NT2/D1 (cell line): Measurements from ENCODE around the gene ARL4A.

ENCODE experiments used
- DNase-seq: peaks from one replicate; pipeline ENCODE4 v3.0.0-alpha.2; 2011; ENCODE audit warnings: low read depth, low spot score
- H3K27me3 ChIP-seq: 2 replicates; pipeline ENCODE4 v1.6.0; 2011; ENCODE audit warnings: mild to moderate bottlenecking; ENCODE audit not compliant: insufficient read length, insufficient read depth
- H3K36me3 ChIP-seq: 2 replicates; pipeline ENCODE4 v1.6.1; 2011; ENCODE audit warnings: mild to moderate bottlenecking, low read length, mixed read lengths; ENCODE audit not compliant: insufficient read depth, insufficient read length
- H3K4me1 ChIP-seq: 2 replicates; pipeline ENCODE4 v1.5.1; 2011; ENCODE audit not compliant: insufficient read depth, insufficient read length
- H3K4me3 ChIP-seq: 2 replicates; pipeline ENCODE4 v1.5.1; 2011; ENCODE audit warnings: low read depth; ENCODE audit not compliant: insufficient read length
- H3K9ac ChIP-seq: 2 replicates; pipeline ENCODE4 v1.6.0; 2011; ENCODE audit warnings: low read depth; ENCODE audit not compliant: insufficient read length
- H3K9me3 ChIP-seq: 2 replicates; pipeline ENCODE4 v1.5.1; 2011; ENCODE audit warnings: mild to moderate bottlenecking, low read length; ENCODE audit not compliant: insufficient read depth
- SUZ12 ChIP-seq: IDR thresholded peaks from 2 replicates; pipeline ENCODE4 v1.6.1; 2011; ENCODE audit not compliant: insufficient read length, insufficient read depth; ENCODE audit errors: extremely low read depth
- YY1 ChIP-seq: IDR thresholded peaks from 2 replicates; pipeline ENCODE4 v1.6.1; 2011; ENCODE audit not compliant: insufficient read length, insufficient read depth
- ZNF274 ChIP-seq: IDR thresholded peaks from 2 replicates; pipeline ENCODE4 v1.6.1; 2011; ENCODE audit warnings: mild to moderate bottlenecking, low read depth, low read length

Gene ARL4A

DNA sequence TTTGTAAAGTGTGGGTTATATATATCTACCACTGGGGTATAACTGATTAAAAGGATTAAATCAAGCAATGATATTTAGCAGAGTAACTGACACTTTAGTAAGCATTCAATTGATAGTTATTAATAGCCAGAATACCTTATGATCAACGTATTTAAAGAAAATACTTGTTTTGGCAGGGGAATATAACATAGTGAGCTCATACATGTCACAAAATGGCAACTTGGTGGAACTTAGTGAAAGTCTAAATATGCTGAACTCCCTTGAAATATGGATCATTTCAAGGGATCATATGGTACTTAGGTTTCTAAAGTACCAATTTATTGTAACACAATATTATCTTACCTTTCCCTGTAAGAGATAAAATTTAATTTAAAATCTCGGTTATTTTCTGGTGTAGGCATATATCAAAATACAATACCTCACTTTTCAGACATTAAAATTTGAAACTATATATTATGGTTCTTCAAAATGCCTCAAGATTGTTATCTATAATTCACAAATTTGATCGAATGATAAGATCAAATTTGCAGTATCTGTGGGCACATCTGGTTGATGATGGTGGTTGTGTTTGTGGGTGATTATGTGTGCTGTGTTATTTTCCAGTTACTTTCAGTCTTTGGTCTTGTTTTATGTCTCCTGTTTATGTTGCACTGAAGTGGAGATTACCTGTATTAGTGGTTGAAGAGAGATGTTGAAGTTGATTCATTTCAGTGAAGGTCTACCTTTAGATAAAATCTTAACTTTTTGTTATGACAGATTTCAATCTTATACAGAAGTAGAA, 5.2 kb downstream of the ARL4A start:
- Histone ChIP-seq H3K36me3 (peaks cover 6% of the 10 kb centered on the region), H3K4me3 (no peak overlapping the region), H3K4me1 (no peaks in the 10 kb centered on the region), H3K9ac (no peak overlapping the region), H3K27me3 (no peaks in the 10 kb centered on the region), H3K9me3 (no peaks in the 10 kb centered on the region)
- TF ChIP-seq SUZ12 (no peak), YY1 (no peak)
- DNase-seq = no peak

DNA sequence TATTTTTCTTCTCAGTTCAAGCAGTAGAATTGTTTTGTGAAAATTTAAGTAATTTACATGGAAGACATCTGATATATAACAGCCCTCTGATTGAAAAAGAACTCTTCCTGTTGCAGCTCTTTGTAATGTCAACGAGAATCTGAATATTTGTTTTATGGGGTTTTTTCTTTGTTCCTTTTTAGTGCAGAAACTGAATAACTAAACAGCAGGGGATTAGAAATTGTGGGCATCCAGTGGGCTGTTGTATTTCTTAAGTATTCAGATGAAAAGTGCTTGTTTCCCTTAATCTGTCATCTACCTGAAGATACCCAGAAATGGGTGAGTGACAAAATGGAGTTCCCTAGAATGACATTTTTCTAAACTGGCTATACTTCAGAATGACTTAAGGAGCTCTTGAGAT, 7.4 kb downstream of the ARL4A start:
- Histone ChIP-seq H3K27me3 (no peaks in the 10 kb centered on the region), H3K4me3 (no peak overlapping the region), H3K9me3 (no peaks in the 10 kb centered on the region), H3K4me1 (no peaks in the 10 kb centered on the region), H3K36me3 (peaks cover 6% of the 10 kb centered on the region), H3K9ac (no peak overlapping the region)
- TF ChIP-seq YY1 (no peak), ZNF274 (no peak), SUZ12 (no peak)
- DNase-seq = no peak

DNA sequence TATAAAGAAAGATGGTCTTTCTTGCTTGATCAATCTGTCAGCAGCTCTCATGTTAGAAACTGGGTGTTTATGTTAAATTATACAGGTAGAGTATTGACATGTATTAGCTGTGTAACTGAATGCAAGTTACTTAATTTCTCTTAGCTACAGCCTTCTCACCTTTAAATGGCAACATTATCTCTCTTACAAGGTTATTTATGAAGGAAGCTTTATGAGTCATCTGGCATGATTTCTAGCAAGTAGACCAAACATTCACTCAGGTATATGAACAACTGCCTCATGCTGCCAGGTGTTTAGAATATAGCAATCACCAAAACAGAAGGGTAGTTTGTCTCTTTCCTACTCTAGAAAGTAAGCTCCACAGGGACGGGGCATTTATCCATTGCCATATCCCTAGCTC, 8.5 kb downstream of the ARL4A start:
- no peaks in the 10 kb centered on the region for H3K4me1 ChIP-seq
- DNase-seq = no peak
- H3K27me3 ChIP-seq = no peaks in the 10 kb centered on the region
- peaks cover 3% of the 10 kb centered on the region for H3K36me3 ChIP-seq
- no peak for TF ChIP-seq SUZ12
- TF ChIP-seq ZNF274 = no peak
- TF ChIP-seq YY1 = no peak
- no peak overlapping the region for H3K4me3 ChIP-seq
- H3K9me3 ChIP-seq = 0 out of 2 replicates have a peak, but pooled peaks cover under 1% of the 10 kb centered on the region
- no peak overlapping the region for H3K9ac ChIP-seq

DNA sequence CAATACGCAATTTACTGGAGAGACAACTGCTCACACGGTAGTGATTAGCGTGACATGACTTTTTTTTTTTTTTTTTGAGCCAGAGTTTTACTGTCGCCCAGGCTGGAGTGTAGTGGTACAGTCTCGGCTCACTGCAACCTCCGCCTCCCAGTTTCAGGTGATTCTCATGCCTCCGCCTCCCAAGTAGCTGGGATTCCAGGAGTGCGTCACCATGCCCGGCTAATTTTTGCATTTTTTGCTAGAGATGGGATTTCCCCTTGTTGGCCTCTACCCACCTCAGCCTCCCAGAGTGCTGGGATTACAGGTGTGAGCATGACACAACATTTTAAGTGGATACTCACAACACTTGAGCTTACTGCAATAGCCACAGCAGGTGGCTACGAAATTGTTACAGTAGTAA, 11.9 kb downstream of the ARL4A start:
- TF ChIP-seq ZNF274 (no peak), SUZ12 (no peak), YY1 (no peak)
- Histone ChIP-seq H3K9me3 (peaks cover 17% of the 10 kb centered on the region), H3K36me3 (no peaks in the 10 kb centered on the region), H3K4me1 (no peaks in the 10 kb centered on the region), H3K4me3 (no peak overlapping the region), H3K27me3 (no peaks in the 10 kb centered on the region), H3K9ac (no peak overlapping the region)
- no peak for DNase-seq

DNA sequence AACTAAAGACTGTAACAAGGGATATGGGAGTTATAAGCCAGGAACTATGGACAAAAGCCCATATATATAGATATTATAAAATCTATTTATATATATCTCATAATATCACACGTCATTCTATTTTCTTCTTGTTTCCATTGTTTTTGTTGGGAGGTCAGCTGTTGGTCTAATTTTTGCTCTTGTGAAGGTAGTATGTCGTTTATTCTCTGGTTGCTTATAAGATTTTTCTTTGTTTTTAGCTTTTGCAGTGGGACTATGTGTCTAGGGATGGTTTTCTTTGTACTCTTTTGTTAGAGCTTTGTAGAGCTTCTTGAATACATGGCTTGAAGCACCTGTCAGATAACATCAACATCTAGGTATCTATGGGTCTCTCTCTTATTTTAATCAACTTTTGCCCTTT, 14.0 kb downstream of the ARL4A start:
- TF ChIP-seq SUZ12 = no peak
- no peak for TF ChIP-seq YY1
- no peak for TF ChIP-seq ZNF274
- Histone ChIP-seq H3K27me3 (no peaks in the 10 kb centered on the region), H3K9ac (no peak overlapping the region), H3K36me3 (no peaks in the 10 kb centered on the region), H3K4me3 (no peak overlapping the region), H3K9me3 (peaks cover 17% of the 10 kb centered on the region), H3K4me1 (no peaks in the 10 kb centered on the region)
- DNase-seq = no peak

DNA sequence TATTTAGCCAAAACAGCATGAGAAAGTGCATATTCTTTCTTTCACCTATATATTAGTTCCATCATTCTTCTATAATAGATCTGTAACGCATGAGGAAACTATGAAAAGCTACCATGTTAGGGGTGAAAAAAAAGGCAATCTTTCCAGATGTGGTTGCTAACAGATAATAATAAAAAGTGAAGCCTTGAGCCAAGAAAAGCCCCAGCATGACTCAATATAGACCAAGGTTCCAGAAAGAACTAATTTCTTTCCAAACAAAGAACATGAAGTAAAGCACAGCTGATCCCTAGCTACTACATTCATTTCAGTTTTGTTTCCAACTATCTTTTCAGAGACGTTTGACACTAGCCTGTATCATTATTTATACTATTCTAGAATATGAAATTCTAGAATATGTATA, 16.4 kb downstream of the ARL4A start:
- H3K9me3 ChIP-seq = peaks cover 17% of the 10 kb centered on the region
- TF ChIP-seq ZNF274 (no peak), SUZ12 (no peak), YY1 (no peak)
- H3K9ac ChIP-seq = no peak overlapping the region
- no peak overlapping the region for H3K4me3 ChIP-seq
- no peaks in the 10 kb centered on the region for H3K36me3 ChIP-seq
- H3K27me3 ChIP-seq = no peaks in the 10 kb centered on the region
- no peak for DNase-seq
- no peaks in the 10 kb centered on the region for H3K4me1 ChIP-seq

DNA sequence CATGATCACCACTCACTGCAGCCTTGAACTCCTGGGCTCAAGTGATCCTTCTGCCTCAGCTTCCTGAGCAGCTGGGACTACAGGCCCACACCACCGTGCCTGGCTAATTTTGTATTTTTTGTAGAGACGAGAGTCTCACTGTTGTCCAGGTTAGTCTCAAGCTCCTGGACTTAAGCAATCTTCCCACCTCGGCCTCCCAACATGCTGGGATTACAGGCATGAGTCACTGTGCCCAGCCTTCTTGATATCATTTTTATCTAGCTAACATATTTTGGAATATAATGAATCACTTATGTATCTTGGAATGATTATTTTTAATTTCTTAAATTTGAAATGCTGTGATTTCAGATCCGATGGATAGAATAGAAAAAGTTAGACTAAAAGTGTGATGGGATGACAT, 18.4 kb downstream of the ARL4A start:
- no peaks in the 10 kb centered on the region for H3K27me3 ChIP-seq
- no peak for DNase-seq
- TF ChIP-seq YY1 (no peak), SUZ12 (no peak), ZNF274 (no peak)
- peaks cover 17% of the 10 kb centered on the region for H3K9me3 ChIP-seq
- no peak overlapping the region for H3K9ac ChIP-seq
- H3K4me1 ChIP-seq = no peaks in the 10 kb centered on the region
- no peak overlapping the region for H3K4me3 ChIP-seq
- no peaks in the 10 kb centered on the region for H3K36me3 ChIP-seq
